Tibial artery (tissue), 4 donors: ENCODE data around the gene TRDN.
A peak's percentile ranks its signal among the peaks of the same experiment; 100 is the strongest.
"Not testable (repeated sequence)": the region's sequence is repeated elsewhere in the genome, so short reads cannot be mapped to it uniquely, and the experiment has no call there.

ENCODE experiments used
- DNase-seq, 2 donors: peaks; one replicate each; pipeline ENCODE4 v3.0.0-alpha.2; 2019
- H3K27ac ChIP-seq, 2 donors: fragments of 200-600 bp; sonication (generic) in 1 of 2; 1 replicate in 1 of 2; 2 replicates in 1 of 2; pipeline ENCODE4 v1.5.1; 2018 to 2019; ENCODE audit warnings: mild to moderate bottlenecking in 1 of 2
- H3K27me3 ChIP-seq, 2 donors: fragments of 200-600 bp; sonication (generic) in 1 of 2; one replicate each; pipeline versions ENCODE4 v1.5.1 to v1.6.0; 2016 to 2019
- H3K36me3 ChIP-seq, 3 donors: fragments of 200-600 bp; sonication (generic) in 2 of 3; one replicate each; pipeline ENCODE4 v1.5.1; 2016 to 2019; ENCODE audit warnings: mild to moderate bottlenecking in 2 of 3
- H3K4me1 ChIP-seq, 4 donors: fragments of 200-600 bp; sonication (generic) in 2 of 4; 1 replicate in 3 of 4; 2 replicates in 1 of 4; pipeline ENCODE4 v1.5.1; 2016 to 2019
- H3K4me3 ChIP-seq, 2 donors: fragments of 200-600 bp; sonication (generic) in 1 of 2; 1 replicate in 1 of 2; 2 replicates in 1 of 2; pipeline ENCODE4 v1.5.1; 2018 to 2019; ENCODE audit warnings: mild to moderate bottlenecking in 2 of 2
- H3K9me3 ChIP-seq, 3 donors: fragments of 200-600 bp; sonication (generic) in 1 of 3; one replicate each; pipeline ENCODE4 v1.5.1; 2016 to 2019
- intact Hi-C: fragments of 100-400 bp; cut with DNase I; formaldehyde crosslinking; loops from one replicate; pipeline ENCODE4 v1.15.0; 2023; ENCODE audit warnings: low total_unique reads
- TF ChIP-seq, protein P1 (sequence below), 2 experiments: fragments of 200-600 bp in 1 of 2; fragments of 450-650 bp in 1 of 2; IDR thresholded peaks; one replicate each; pipeline ENCODE4 v1.5.1; 2017 to 2019; ENCODE audit warnings: antibody characterized with exemption in 2 of 2, mild to moderate bottlenecking in 1 of 2, moderate library complexity in 1 of 2

The TRDN gene

DNA sequence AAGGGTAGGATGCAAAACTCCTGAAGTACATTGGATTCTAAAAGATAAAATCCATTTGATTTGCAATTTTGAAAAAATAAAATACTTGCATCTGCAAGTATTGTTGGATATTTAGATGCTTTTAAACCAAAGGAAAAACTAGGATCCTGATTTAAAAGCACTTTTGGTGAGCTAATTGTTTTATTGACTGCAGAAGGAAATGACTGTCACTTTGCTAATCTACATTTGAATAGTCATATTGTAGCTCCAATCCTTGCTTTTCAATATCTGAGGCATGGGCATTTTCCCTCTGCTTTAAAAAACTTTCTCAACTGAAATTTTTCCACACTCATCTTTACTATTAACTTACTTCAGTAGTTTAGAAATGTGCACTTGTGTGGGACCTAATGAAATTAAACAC, 74.1 kb downstream of the TRDN start:
- Histone ChIP-seq H3K9me3 (no peaks in the 10 kb centered on the region), H3K36me3 (no peaks in the 10 kb centered on the region), H3K27me3 (no peaks in the 10 kb centered on the region), H3K27ac (no peak overlapping the region), H3K4me1 (no peaks in the 10 kb centered on the region), H3K4me3 (no peak overlapping the region)
- intact Hi-C loops = no loop called here
- TF ChIP-seq, protein P1, sequence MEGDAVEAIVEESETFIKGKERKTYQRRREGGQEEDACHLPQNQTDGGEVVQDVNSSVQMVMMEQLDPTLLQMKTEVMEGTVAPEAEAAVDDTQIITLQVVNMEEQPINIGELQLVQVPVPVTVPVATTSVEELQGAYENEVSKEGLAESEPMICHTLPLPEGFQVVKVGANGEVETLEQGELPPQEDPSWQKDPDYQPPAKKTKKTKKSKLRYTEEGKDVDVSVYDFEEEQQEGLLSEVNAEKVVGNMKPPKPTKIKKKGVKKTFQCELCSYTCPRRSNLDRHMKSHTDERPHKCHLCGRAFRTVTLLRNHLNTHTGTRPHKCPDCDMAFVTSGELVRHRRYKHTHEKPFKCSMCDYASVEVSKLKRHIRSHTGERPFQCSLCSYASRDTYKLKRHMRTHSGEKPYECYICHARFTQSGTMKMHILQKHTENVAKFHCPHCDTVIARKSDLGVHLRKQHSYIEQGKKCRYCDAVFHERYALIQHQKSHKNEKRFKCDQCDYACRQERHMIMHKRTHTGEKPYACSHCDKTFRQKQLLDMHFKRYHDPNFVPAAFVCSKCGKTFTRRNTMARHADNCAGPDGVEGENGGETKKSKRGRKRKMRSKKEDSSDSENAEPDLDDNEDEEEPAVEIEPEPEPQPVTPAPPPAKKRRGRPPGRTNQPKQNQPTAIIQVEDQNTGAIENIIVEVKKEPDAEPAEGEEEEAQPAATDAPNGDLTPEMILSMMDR (IDR thresholded peaks at IDR 0.05) = no peak
- no peak for DNase-seq

DNA sequence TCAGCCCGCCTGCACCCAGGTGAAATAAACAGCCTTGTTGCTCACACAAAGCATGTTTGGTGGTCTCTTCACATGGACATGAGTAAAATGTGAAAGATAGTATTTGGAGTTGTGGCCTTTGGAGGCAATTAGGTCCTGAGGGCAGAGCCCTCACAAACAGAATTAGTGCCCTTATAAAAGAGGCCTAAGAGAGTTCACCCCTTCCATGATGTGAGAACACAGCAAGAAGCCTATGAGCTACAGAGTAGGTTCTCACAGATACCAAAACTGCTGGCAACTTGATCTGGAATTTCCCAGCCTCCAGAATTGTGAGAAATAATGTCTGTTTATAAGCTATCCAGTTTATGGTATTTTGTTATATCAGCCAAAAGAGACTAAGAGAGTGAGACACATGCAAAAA, 74.5 kb downstream of the TRDN start:
- Histone ChIP-seq H3K36me3 (no peaks in the 10 kb centered on the region), H3K27me3 (no peaks in the 10 kb centered on the region), H3K4me1 (no peaks in the 10 kb centered on the region), H3K4me3 (no peak overlapping the region), H3K9me3 (no peaks in the 10 kb centered on the region), H3K27ac (no peak overlapping the region)
- DNase-seq = no peak
- TF ChIP-seq, protein P1 (IDR thresholded peaks at IDR 0.05) = no peak
- intact Hi-C loops = no loop called here

DNA sequence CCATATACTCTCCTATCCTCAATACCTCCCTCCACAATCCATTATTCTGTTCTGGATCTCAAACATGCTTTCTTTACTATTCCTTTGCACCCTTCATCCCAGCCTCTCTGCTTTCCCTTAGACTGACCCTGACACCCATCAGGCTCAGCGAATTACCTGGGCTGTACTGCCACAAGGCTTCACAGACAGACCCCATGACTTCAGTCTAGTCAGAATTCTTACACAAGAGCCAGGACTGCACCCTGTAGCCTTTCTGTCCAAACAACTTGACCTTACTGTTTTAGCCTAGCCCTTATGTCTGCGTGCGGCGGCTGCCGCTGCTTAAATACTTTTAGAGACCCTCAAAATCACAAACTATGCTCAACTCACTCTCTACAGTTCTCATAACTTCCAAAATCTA, 76.9 kb downstream of the TRDN start:
- intact Hi-C loops, H3K4me3 ChIP-seq, H3K27ac ChIP-seq, DNase-seq, H3K27me3 ChIP-seq, H3K36me3 ChIP-seq, H3K9me3 ChIP-seq: not testable (repeated sequence)
- peaks cover 0 to 17% (median 5%) of the 10 kb centered on the region in 4 donors for H3K4me1 ChIP-seq

DNA sequence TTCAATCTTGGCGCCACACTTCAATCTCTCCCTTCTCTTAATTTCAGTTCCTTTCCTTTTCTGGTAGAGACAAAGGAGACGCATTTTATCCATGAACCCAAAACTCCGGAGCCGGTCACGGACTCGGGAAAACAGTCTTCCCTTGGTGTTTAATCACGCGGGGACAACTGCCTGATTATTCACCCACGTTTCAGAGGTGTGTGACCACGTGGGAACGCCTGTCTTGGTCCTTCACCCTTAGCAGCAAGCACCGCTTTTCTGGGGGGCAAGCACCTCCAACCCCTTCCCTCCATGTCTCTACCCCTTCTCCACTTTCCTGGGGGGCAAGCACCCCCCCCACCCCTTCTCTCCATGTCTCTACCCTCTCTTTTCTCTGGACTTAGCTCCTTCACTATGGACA, 79.3 kb downstream of the TRDN start:
- H3K27me3 ChIP-seq, intact Hi-C loops, H3K27ac ChIP-seq, H3K4me3 ChIP-seq, DNase-seq, H3K36me3 ChIP-seq, H3K9me3 ChIP-seq: not testable (repeated sequence)
- peaks cover 0 to 41% (median 6%) of the 10 kb centered on the region in 4 donors for H3K4me1 ChIP-seq

DNA sequence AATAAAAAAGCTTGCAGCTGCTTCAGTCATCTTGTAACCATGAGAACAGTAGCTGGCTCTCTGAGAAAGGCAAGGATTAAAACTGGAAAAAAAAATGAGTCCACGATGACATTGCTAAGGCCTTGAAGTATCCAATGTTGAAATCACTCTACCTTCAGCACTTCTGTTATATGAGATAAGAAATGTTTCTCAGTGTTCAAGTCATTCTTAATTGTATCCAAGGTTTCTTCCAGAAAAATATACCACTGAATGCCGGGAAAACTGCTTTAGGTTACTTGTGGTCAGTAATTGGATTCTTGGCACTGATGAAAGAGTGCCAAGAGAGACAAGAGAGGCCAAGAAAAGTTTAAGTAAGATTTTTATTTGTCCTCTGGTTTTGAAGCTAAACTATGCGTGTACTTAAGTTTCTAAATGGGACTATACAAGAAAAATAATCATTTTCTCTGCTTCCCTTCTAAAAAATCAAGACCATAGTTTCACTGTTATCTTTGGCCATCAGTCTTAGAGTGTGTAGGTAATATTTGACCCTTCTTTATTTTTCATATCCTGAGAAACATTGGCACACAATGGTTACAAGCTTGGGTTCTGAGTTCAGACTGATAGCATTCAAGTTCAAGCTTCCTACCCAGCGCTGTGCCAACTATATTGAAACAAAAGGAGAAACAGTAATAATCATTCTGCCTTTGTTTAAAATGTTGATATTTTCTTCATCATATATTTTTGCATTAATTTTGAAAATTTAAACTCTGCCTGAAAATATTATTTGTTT, 84.6 kb downstream of the TRDN start:
- TF ChIP-seq, protein P1 (IDR thresholded peaks at IDR 0.05) = no peak

DNA sequence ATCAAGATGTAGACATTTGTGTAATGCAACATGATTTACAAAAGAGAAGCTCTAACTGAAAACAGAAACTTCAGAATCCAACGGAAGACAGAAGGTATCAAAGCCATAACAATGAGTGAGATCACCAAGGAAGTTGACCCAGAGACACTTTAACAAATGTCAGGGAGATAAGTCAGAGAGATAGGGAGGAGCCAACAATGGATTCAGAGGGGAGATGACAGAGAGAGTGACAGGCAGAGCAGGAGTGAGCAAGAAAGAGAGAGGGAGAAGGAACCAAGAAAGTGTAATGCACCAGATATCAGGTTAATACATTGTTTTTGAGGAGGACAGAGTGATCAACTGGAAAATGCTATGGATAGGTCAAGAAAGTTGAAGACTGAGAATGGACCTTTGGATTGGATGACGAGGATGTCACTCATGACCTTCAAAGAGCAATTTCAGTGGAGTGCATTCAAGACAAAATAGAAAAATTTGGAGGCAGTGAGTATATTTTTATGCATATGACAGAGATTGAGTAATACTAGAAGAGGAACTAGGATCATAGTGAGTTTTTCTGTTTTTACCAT, 86.6 kb downstream of the TRDN start:
- Histone ChIP-seq H3K27ac (peak overlapping the region; percentile 22 to 57), H3K9me3 (no peaks in the 10 kb centered on the region), H3K27me3 (no peaks in the 10 kb centered on the region), H3K4me1 (peaks cover 3 to 78% (median 14%) of the 10 kb centered on the region in 4 donors), H3K36me3 (no peaks in the 10 kb centered on the region), H3K4me3 (no peak overlapping the region)
- no peak for DNase-seq
- TF ChIP-seq, protein P1 (IDR thresholded peaks at IDR 0.05) = no peak
- intact Hi-C loops = no loop called here

More for the DNA sequence above, 84.6 kb downstream of the TRDN start:
- Histone ChIP-seq H3K27ac (peak overlapping the region; percentile 38 to 57), H3K36me3 (no peaks in the 10 kb centered on the region), H3K9me3 (no peaks in the 10 kb centered on the region), H3K4me3 (no peak overlapping the region), H3K4me1 (peaks cover 3 to 92% (median 17%) of the 10 kb centered on the region in 4 donors), H3K27me3 (no peaks in the 10 kb centered on the region)
- DNase-seq = no peak
- intact Hi-C loops = no loop called here
